Muscle layer of duodenum (tissue), 2 donors: Measurements from ENCODE around the gene DENND1A.
"Not testable (repeated sequence)": the region's sequence is repeated elsewhere in the genome, so short reads cannot be mapped to it uniquely, and the experiment has no call there.

Experiments
- H3K27ac ChIP-seq: one replicate; pipeline ENCODE4 v1.7.0; 2013; ENCODE audit warnings: mild to moderate bottlenecking, low read length
- H3K27me3 ChIP-seq: one replicate; pipeline ENCODE4 v1.7.0; 2013; ENCODE audit warnings: low read depth, mild to moderate bottlenecking, control low read depth, low read length
- H3K36me3 ChIP-seq, 2 donors: one replicate each; pipeline ENCODE4 v1.7.0; 2013; ENCODE audit warnings: low read length in 2 of 2, control low read depth in 1 of 2, mild to moderate bottlenecking in 1 of 2; ENCODE audit not compliant: insufficient read depth in 2 of 2, control insufficient read depth in 1 of 2
- H3K4me1 ChIP-seq, 2 donors: one replicate each; pipeline ENCODE4 v1.7.0; 2013; ENCODE audit warnings: low read length in 2 of 2, mild to moderate bottlenecking in 2 of 2, control low read depth in 1 of 2, moderate library complexity in 1 of 2; ENCODE audit not compliant: insufficient read depth in 2 of 2, control insufficient read depth in 1 of 2
- H3K4me3 ChIP-seq, 2 donors: one replicate each; pipeline ENCODE4 v1.7.0; 2013; ENCODE audit warnings: low read length in 2 of 2, low read depth in 1 of 2, mild to moderate bottlenecking in 1 of 2
- H3K9me3 ChIP-seq, 2 donors: one replicate each; pipeline ENCODE4 v1.7.0; 2013; ENCODE audit warnings: low read length in 2 of 2, control low read depth in 1 of 2, mild to moderate bottlenecking in 1 of 2; ENCODE audit not compliant: control insufficient read depth in 1 of 2
- donor health status: healthy.

DENND1A gene

GRCh38 chr9:123406016-123406415 is 523.9 kb downstream of the DENND1A start:
- no peaks in the 10 kb centered on the region for H3K9me3 ChIP-seq
- H3K4me3 ChIP-seq, result no peak overlapping the region
- H3K27me3 ChIP-seq, result no peaks in the 10 kb centered on the region
- H3K36me3 ChIP-seq, result peaks cover 8% of the 10 kb centered on the region in 2 donors
- no peaks in the 10 kb centered on the region for H3K4me1 ChIP-seq
- H3K27ac ChIP-seq, result no peak overlapping the region

GRCh38 chr9:123402981-123403509 is 526.9 kb downstream of the DENND1A start:
- H3K36me3 ChIP-seq, result peaks cover 8 to 11% of the 10 kb centered on the region in 2 donors
- H3K27ac ChIP-seq, result no peak overlapping the region
- no peaks in the 10 kb centered on the region for H3K4me1 ChIP-seq
- no peak overlapping the region for H3K4me3 ChIP-seq
- H3K9me3 ChIP-seq, result no peaks in the 10 kb centered on the region
- H3K27me3 ChIP-seq, result no peaks in the 10 kb centered on the region

- Histone ChIP-seq H3K4me1 (no peaks in the 10 kb centered on the region), H3K36me3 (peaks cover 8 to 11% of the 10 kb centered on the region in 2 donors), H3K9me3 (no peaks in the 10 kb centered on the region), H3K27me3 (no peaks in the 10 kb centered on the region), H3K27ac (no peak overlapping the region), H3K4me3 (no peak overlapping the region)
Observed at GRCh38 chr9:123401879-123402513, 527.9 kb downstream of the DENND1A start.

- no peaks in the 10 kb centered on the region for H3K4me1 ChIP-seq
- H3K36me3 ChIP-seq, result peaks cover 8 to 11% of the 10 kb centered on the region in 2 donors
- H3K27me3 ChIP-seq, result no peaks in the 10 kb centered on the region
- no peak overlapping the region for H3K4me3 ChIP-seq
- H3K9me3 ChIP-seq, result no peaks in the 10 kb centered on the region
- H3K27ac ChIP-seq, result no peak overlapping the region
Observed at GRCh38 chr9:123400926-123401503, 528.9 kb downstream of the DENND1A start.

- Histone ChIP-seq H3K27ac (no peak overlapping the region), H3K36me3 (peaks cover 8 to 11% of the 10 kb centered on the region in 2 donors), H3K9me3 (no peaks in the 10 kb centered on the region), H3K4me3 (no peak overlapping the region), H3K4me1 (no peaks in the 10 kb centered on the region), H3K27me3 (no peaks in the 10 kb centered on the region)
Observed at GRCh38 chr9:123399803-123400378, 530.0 kb downstream of the DENND1A start.

GRCh38 chr9:123398938-123399337 is 531.0 kb downstream of the DENND1A start:
- H3K4me1 ChIP-seq, H3K4me3 ChIP-seq, H3K27ac ChIP-seq, H3K9me3 ChIP-seq, H3K27me3 ChIP-seq: not testable (repeated sequence)
- peaks cover 8 to 11% of the 10 kb centered on the region in 2 donors for H3K36me3 ChIP-seq

GRCh38 chr9:123397975-123398374 is 532.0 kb downstream of the DENND1A start:
- Histone ChIP-seq H3K9me3 (no peaks in the 10 kb centered on the region), H3K36me3 (peaks cover 2 to 6% of the 10 kb centered on the region in 2 donors), H3K4me1 (no peaks in the 10 kb centered on the region), H3K27ac (no peak overlapping the region), H3K27me3 (no peaks in the 10 kb centered on the region), H3K4me3 (no peak overlapping the region)

GRCh38 chr9:123395689-123396511 is 534.0 kb downstream of the DENND1A start:
- Histone ChIP-seq H3K27me3 (no peaks in the 10 kb centered on the region), H3K4me1 (no peaks in the 10 kb centered on the region), H3K4me3 (no peak overlapping the region), H3K36me3 (peaks cover 0 to 1% of the 10 kb centered on the region in 2 donors), H3K9me3 (no peaks in the 10 kb centered on the region), H3K27ac (no peak overlapping the region)

- Histone ChIP-seq H3K4me1 (no peaks in the 10 kb centered on the region), H3K36me3 (no peaks in the 10 kb centered on the region), H3K27ac (no peak overlapping the region), H3K9me3 (no peaks in the 10 kb centered on the region), H3K4me3 (no peak overlapping the region), H3K27me3 (no peaks in the 10 kb centered on the region)
Observed at GRCh38 chr9:123395276-123395688, 534.6 kb downstream of the DENND1A start.

- Histone ChIP-seq H3K27me3 (no peaks in the 10 kb centered on the region), H3K4me3 (no peak overlapping the region), H3K9me3 (no peaks in the 10 kb centered on the region), H3K27ac (no peak overlapping the region), H3K36me3 (no peaks in the 10 kb centered on the region), H3K4me1 (no peaks in the 10 kb centered on the region)
Observed at GRCh38 chr9:123394291-123395235, 535.4 kb downstream of the DENND1A start.
